Cortex of kidney (tissue), 1 donor: ENCODE results near the gene SLC24A5.

Experiments used
- DNase-seq: peaks from one replicate; lab custom pipeline; 2025; lab: John Stamatoyannopoulos, UW

SLC24A5 gene

DNA sequence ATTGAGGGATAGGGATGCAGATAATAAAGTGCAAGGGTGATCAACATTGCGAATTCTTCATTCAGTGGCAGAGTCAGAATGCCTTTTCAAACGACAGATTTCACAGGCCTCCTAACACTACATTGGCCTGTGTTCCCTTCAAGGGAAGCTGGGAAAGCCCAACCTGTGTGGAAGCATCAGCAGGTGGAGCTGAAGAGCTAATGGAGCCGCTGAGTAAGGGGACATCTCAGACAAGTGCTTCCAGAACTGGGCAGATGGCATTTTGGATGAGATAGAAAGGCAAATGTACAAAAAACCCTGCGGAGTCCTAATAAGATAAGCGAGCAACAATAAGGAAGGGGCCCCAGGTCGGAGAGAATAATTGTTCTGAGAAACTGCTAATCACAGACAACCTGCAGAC lies 8.5 kb upstream of the SLC24A5 start:
- no peak for DNase-seq

DNA sequence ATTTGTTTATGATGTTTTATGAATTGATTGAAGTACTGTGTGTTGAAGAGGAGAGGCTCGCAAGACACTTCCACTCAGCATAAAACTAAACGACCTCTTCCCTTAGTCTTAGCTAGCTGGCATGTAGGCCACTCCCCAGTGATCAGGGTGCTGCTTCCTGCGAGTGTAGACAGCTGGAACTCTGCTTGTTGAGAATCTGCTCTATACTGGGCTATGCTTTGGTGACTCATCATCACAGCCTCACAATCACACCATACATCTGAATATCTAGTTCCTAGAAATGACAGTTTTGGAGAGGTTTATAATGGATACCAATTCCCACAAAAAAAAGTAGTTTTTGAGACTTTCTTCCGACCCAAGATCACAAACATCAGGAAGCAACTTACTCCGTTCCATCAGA lies 1.5 kb upstream of the SLC24A5 start:
- DNase-seq = no peak

DNA sequence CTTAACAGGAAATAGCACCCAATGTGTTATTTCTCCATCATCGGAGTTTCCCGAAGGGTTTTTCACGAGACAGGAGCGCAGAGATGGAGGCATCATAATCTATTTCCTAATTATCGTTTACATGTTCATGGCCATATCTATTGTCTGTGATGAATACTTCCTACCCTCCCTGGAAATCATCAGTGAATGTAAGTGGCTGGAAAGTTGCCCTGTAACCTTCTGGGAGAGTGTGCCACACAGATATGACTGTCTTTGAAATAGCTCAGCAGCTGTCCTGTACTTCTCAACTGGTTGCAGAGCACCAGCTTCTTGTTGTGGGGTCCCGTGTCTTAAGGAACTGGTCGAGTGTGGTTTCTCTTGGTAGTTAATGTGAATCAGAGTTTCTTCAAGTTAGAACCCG lies 1.1 kb downstream of the SLC24A5 start:
- no peak for DNase-seq

DNA sequence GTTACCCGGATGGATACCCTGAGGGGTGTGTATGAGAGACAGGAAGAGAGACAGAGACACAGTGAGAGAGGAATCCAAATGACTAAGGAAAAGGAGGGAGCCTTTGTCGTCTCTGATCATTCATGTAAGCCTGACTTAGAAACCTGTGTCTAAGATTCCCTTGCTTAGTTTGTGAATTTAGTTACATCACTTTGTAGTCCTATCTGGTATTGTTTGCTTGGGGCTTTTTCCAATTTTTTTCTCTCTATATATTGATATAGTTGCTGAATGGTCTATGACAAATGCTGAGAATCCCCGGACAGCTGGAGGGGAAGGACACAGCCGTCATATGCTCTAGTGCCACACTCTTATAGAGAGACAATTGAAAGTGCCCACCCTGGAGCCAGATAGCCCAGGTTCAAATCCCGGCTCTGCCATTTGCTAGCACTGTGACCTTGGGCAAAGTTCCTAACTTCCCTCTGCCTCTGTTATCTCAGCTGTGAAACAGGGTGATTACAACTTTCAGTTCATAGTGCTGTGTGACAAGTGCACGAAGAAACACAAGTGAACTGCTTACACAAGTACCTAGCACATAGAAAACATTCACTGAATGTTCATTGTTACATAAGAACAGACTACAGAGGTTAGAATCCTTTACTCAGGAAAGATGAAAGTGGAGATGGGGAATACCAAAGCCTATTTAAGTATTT lies 6.0 kb downstream of the SLC24A5 start:
- no peak for DNase-seq

DNA sequence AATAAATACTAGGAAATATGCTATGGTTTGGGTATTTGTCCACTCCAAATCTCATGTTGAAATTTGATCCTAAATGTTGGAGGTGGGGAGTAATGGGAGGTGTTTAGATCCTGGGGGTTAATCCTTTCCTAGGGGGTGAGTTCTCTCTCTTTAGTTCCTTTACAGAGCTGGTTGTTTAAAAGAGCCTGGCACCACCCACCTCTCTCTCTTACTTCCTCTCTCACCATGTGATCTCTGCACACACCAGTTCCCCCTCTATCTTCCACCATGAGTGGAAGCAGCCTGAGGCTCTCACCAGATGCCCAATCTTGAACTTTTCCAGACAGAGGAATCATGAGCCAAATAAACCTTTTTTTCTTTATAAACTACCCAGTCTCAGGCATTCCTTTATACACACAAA lies 10.5 kb downstream of the SLC24A5 start:
- no peak for DNase-seq

DNA sequence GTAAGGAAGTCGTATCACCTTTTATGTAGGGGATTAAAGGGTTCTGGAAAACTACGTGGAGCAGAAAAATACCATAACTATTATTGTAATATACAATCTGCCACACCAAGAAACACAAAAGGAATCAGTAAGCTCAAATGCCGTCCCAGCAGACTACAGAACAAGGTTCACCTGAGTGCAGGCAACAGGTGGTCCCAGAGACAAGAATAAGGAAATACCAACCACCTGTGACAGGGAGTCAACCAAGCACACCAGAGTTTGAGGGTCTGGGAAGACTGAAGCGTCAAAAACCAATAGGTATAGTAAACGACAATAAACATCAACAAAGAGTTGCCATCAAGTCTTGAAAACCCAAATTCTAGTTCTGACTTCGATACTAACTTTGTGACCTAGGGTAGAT lies 12.1 kb downstream of the SLC24A5 start:
- no peak for DNase-seq

DNA sequence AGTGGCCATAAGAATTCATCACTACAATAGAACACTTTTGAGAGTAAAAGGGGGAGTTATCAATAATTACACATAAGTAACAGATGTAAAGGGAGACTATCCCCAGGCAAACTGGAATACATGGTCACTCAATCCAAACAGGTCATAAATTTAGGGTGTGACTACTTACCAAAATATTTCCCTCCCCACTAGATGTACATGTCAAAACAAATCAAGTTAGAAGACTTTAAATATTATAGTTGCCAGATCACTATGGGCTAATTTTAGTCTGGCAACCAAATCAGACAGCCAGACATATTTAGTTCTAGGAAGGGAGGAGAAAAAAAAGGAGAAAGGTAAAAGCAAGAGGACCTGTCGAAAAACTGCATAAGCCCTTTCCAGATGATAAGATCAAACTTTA lies 23.1 kb downstream of the SLC24A5 start:
- no peak for DNase-seq

DNA sequence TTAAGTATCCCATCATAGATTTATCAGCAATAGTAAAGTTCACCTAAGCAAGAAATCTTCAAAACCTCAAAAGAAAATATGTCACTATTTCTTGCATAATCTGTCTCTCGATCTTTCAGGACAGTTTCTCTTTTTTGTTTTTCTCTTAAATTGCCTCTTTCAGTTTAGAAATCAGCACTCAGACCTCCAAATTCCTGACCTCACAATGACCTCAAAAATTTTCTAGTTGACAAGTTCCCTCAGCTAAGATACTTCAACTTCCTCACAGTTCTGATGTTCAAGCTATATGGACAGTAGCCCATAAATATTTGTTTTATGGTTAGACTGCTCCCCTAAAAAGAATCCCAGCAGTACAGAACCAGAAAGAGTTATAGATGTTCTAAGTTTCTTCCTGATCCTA lies 24.1 kb downstream of the SLC24A5 start:
- no peak for DNase-seq

DNA sequence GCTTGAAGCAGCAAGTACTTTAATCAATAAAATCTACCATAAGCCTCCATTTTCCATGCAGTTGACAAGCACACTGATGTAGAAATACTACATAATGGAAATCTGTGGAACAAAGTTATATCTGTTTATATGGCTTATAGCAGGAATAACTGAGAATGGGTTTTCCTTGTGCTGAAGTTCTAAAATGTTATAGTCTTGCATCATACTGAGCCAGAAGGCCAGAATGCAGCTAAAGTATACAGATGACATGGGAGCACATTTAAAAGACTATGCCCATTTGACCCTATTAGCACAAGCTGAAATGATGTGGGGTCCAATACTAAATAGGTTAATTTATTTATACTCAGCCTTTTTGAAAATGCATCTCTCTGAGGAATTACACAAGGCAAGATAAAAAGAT lies 25.1 kb downstream of the SLC24A5 start:
- no peak for DNase-seq

DNA sequence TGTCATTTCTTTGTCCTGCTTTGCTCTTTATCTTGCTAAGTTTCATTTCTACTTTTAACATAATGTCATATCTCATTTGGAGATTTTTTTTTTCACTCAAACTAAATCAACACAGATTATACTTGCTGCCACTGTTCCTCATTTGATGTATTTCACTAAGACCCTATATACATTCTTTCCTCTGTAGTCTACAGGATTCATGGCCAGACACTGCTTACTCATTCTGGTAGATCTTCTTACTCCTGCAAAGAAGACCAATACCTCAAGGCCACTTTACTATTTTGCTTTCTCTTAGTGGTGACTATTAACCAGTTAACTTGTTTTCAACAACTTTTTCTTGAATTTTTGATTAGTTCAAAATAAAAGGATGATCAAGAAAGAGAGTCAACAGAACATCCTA lies 26.6 kb downstream of the SLC24A5 start:
- no peak for DNase-seq

DNA sequence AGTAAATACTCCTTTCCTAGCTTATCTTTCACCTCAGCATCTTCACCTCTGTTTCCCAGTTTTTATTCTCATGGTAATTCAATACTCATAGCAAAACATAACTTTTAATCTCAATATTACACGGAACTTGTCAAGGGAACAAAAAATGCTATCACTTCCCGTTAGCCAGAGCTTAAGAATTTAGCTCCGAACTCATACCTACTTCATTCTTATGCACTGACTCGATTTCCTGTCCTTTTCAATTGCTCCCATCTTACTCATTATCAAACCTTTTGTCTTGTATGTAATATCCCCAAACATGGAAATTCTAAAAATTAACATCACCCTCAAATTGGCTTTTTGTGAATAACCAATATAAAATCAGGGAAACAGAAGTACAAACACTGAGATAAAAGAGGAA lies 29.1 kb downstream of the SLC24A5 start:
- no peak for DNase-seq

DNA sequence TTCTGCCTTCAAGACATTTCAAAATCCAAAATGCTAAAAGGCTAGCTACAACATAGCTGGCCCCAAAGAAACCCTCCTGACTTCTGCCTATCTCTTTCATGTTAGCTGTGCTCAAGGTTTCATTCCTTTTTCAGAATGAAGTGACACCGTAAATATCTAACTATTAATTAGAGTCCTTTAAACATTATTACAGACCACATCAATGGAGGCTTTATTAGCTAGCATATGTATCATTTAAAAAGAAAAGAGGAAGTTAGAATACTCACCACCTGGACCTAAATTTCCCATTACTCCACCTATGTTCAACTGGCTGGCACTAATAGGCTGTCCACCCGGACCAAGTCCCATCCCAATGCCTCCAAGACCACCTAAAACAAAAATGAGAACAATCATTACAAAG lies 32.7 kb downstream of the SLC24A5 start:
- DNase-seq = no peak

DNA sequence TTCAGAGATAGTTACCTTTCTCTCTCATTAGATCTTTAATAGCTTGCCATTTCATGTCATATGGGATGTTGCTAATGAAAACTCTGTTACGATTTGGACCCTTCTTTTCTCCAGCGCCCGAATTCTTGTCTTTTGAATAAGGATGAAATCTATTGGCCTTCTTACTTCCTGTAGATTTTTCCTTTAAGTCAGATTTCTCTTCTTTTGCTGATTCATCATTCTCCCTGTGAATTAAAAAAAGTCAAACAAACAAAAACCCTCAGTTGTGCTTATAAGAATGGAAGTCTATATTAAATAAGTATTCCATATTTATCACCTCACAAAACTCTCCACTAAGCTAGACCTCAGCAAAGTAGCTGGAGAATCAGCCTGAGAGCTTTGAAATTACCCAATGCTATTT lies 47.8 kb downstream of the SLC24A5 start:
- no peak for DNase-seq

DNA sequence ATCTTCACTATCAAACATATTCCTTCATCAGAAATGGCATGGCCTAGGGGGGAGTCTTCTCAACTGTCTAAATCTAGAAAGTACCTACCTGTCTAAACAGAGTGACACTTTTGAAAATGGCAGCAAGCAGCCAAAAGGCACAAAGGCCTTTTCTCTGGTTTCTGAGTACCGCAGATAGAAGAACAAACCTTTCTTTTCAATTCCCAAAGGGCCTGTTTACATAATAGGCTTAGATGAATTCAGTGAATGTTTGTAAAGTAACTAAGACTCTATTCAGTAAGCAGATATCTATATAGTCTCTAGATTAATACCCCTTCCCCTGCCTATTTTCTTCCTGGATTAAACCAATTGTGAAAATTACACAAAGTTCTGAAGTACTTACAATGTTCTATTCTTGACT lies 50.2 kb downstream of the SLC24A5 start:
- DNase-seq = no peak

DNA sequence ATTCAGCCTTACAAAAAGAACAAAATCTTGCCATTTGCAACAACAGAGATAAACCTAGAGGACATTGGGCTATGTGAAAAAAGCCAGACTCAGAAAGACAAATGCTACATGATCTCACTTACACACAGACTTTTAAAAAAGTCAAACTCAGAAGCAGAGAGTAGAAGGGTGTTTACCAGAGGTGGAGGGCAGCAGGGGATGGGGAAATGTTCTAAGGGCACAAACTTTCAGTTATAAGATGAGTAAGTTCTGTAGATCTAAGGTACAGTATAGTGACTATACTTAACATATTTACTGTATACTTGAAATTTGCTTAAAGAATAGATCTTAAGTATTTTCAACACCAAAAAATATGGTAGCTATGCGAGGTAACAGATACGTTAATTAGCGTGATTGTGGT lies 54.3 kb downstream of the SLC24A5 start:
- no peak for DNase-seq

DNA sequence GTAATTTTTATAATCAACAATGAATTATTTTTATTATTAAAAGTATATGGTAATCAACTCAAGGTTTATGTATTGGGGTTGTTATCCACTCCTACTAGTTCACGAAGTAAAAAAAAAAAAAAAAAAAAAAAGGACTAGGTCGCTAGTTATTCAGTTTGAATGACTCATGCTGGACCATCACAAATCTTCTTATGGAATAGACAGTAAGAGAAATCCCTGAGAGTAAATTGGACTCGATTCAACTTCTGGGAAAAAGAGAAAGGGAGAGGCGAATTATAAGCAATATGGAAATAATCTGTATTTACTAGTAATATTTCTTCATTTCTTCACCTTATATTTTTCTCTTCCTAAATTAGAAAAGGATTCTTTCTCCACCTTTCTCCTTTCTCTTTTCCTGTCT lies 55.3 kb downstream of the SLC24A5 start:
- DNase-seq = no peak

DNA sequence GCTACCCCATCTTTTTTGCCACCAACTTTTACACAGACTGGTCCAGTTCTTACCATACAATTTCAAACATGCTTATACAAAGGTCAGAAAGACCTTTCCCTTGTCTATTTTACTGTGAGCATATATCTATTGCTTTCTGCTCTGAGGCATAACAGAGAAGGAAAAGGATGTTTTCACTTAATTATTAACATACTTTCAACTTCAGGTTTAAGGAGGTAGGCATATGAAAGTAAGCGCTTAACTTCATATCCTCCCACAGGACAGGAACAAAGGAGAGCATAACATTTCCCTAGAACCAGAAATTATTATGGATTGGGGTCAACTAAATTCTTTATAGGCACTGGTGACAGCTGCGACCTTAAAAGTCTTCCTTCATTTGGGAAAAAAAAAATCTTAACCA lies 56.2 kb downstream of the SLC24A5 start:
- DNase-seq = no peak

DNA sequence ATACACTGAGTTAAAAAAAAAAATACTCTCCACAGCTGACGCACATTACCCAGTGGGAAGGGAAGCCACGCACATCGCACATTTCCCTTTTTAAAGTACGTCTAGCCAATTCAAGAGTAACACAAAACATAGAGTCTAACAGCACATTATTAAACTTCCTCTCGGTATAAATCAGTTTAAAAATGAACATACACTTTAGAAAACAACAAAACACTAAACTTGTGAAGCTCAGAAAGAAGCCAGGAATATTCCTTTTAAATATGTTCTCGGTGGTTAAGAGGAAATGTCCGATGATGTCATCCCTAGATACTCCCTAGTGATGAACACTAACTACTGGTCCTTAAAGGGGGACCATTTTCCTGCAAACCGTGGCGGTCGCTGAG lies 56.6 kb downstream of the SLC24A5 start:
- DNase-seq = no peak

DNA sequence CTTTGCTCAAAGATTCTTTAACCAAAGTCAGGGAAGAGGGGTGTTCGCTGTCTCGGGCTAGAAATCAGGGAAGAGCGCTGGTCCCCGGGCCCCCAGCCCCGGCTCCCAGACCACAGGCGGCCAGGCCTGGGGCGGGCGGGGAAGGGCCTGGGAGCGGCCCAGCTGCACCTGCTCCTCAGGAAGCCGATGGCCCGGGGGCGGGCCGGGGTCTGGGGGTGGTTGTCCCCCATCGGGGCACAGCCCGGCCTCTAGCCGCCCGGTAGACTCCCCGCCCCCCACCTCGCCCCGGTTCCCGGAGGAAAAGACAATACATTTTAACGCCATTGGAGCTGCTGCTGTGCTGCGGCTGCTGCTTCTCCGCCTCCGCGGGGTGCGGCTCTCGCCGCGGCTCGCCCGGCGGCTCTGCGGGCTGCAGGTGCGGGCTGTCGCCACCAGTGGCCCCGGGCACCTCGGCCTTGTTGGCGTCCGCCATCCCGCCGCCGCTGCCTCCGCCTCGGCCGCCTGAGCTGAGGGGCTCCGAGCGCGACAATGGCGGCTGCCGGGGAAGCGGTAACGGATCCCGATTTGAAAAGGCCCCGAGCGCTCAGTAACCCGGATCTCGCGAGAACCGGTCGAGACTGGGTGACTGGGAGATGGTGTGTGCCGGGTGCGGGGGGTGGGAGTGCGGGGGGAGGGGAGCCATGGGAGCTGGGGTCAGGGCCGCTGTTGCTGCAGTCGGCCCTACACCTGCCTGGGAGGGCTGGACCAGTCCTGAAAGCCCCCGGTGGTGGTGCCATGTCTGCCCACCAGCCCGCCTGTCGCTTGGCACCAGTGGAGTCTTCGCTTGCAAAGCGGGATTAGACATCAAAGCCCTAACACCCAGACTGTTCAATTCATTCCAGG lies 57.2 kb downstream of the SLC24A5 start, which contains the start of gene MYEF2:
MYEF2 (minus strand) TSS at position 530 of the 882 bp plus-strand sequence; CDS start at position 472, 58 bp downstream.
- DNase-seq = no peak

DNA sequence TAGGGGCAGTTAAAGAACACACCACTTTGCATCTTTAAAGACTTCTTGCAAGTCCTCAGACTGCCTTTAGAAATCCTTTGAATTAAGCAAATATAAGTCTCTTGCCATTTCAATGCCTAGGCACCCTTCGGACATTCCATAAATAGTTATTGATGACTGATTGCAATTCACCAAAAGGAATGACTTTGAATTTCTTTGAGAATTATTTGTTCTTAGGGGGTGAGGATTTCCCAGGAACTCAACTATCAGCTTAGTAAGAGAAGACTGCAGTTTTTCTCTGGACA lies 57.8 kb downstream of the SLC24A5 start:
- no peak for DNase-seq

DNA sequence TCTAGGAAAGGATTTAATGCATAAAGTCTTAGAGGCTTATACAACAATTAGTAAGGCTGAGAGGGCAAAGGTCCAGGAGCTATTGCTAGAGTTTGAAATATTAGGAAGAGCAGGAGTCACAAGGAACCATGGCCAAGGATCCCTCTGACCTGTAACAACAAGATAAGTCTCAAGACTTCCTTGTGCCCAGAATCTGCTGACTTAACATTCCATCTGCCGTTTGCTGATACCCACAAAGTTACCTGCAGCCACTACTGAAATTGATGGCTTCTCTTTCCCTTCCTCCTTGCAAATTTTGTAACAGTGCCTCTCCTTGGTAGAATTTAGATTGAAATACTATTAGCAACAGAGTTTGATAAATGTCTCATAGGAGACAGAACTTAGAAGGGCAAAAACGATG lies 62.0 kb downstream of the SLC24A5 start:
- no peak for DNase-seq

DNA sequence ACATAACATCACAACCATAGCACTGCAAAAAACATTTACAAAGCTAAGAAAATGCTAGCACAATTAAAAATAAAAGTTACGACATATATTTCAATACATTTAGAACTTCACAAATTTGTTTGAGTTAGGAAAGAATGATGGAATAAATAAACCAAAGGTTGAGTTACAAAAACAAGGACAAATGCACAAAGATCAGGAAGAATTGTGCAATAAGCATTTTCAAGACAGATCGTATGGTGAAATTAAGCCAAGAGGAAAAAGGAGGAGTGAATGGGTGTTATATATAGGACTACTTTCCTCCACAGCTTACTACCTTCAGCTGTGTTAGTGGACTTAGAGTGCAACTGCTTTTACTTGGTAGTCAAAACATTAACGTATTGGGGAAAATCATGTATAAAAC lies 64.7 kb downstream of the SLC24A5 start:
- no peak for DNase-seq

DNA sequence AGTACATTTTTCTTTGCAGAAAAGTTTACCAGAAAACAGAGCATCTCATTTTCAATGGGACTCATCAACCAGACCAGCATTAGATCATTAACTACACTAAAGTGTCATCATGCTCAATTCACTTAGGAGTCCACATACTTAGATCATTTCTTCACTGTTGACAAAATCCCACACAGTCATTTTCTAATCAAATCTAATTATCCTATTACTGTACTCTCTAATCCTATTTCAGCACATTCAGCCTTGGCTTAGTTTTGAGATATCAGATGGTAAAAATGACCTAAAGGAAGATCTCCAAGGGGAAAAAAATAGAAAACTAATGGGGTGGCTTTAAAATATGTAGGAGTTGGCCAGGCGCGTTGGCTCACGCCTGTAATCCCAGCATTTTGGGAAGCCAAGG lies 65.5 kb downstream of the SLC24A5 start:
- DNase-seq = no peak
